GM21737 (cell line): ENCODE data around the gene GFRAL.
"Not testable (repeated sequence)": the region's sequence is repeated elsewhere in the genome, so short reads cannot be mapped to it uniquely, and the experiment has no call there.

ENCODE experiments used
- ATAC-seq: cut with Tn5 transposase; IDR thresholded peaks from one replicate; pipeline ENCODE4 v1.9.1; 2021; ENCODE audit warnings: mild to moderate bottlenecking, moderate library complexity; ENCODE audit not compliant: unreplicated experiment

GFRAL gene, protein sequence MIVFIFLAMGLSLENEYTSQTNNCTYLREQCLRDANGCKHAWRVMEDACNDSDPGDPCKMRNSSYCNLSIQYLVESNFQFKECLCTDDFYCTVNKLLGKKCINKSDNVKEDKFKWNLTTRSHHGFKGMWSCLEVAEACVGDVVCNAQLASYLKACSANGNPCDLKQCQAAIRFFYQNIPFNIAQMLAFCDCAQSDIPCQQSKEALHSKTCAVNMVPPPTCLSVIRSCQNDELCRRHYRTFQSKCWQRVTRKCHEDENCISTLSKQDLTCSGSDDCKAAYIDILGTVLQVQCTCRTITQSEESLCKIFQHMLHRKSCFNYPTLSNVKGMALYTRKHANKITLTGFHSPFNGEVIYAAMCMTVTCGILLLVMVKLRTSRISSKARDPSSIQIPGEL

GRCh38 chr6:55327169-55327568, at the start of gene GFRAL:
Gene GFRAL (plus strand): TSS chr6:55327469. CDS start chr6:55327555, 86 bp downstream.
- no peak for ATAC-seq

GRCh38 chr6:55277646-55278045, 49.6 kb upstream of the GFRAL start:
- no peak for ATAC-seq

GRCh38 chr6:55281215-55281614, 46.1 kb upstream of the GFRAL start:
- no peak for ATAC-seq

DNA sequence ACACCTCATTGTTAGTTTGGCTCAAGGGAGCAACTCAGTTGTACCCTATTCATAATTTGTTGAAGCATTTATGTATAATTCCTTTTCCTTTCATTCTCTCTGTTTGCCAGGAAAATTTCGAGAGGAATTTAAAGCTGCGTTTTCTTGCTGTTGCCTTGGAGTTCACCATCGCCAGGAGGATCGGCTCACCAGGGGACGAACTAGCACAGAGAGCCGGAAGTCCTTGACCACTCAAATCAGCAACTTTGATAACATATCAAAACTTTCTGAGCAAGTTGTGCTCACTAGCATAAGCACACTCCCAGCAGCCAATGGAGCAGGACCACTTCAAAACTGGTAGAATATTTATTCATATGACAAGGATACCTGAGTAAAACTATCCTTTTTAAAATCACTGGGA, 45.2 kb upstream of the GFRAL start:
- no peak for ATAC-seq

DNA sequence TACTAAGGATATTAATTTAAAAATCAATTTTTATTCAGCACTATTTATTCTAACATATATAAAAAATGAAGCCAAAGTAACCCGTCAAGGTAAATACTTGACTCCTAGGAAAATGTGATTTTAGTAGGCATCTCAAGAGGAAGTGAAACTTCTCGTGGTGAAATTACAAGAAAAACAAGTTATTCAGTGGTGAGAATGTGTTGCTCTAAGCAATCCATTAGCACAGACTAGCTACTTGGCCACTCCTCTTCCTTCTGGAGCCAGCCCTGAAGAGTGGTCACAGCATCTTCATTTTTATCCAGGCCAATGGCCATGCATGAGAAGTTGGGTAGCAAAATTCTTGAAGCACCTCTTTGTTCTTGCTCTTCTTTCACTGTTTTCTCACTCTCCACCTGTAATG, 40.4 kb upstream of the GFRAL start:
- no peak for ATAC-seq

- ATAC-seq, result no peak
These were observed 36.5 kb upstream of the GFRAL start for GRCh38 chr6:55290736-55291135.

DNA sequence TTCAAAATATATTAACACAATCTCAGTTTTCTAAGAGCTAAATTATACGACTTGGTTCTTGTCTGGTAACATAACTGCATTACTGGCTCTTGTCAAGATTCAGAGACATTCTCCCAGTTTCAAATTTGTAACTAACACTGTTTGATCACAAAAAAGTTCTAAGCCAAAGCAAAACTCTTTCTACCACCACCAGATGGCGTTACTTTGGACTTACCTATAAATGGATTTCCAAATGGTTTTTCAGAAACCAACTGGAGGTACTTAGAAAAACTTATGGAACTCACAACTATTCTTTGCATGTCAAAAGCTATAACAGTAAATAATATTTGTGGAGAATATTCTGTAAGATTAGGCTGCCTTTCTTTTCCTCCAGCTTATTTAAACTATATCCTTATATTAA, 34.2 kb upstream of the GFRAL start:
- no peak for ATAC-seq

- not testable (repeated sequence) for ATAC-seq
These were observed 30.1 kb upstream of the GFRAL start for GRCh38 chr6:55297214-55297613.

DNA sequence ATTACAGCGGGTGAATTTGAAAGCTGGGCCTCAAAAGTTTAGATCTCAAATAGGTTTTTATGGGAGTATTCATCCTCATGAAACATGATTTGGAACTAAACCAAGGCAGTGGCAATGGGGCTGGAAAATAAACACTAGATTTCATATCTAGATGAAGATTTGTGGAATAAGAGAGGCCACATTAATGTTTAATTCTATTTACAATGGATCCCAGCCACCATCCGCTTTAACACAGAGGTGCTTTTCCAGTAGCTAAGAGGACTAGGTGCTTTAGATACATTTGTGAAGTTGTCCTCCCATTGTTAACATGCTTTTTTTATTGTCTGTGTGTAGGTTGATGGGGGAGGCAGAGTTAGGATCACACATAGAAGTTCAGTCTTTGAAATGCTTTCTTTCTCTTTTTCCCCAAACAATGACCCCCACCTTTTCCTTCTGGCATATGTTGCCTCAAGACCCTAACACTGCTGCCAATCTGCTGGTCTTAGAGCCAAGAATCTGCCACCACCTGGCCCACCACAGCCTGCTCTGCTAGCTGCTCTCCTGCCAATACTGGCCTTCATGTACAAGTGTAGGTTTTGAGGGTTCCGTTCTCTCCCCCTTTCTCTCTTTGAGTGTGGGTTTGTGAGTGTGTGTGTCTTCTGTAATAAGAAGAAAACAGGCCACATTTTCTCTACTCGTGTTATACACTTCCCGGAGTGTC, 27.8 kb upstream of the GFRAL start:
- ATAC-seq, result no peak

GRCh38 chr6:55304747-55305146, 22.5 kb upstream of the GFRAL start:
- ATAC-seq, result no peak

DNA sequence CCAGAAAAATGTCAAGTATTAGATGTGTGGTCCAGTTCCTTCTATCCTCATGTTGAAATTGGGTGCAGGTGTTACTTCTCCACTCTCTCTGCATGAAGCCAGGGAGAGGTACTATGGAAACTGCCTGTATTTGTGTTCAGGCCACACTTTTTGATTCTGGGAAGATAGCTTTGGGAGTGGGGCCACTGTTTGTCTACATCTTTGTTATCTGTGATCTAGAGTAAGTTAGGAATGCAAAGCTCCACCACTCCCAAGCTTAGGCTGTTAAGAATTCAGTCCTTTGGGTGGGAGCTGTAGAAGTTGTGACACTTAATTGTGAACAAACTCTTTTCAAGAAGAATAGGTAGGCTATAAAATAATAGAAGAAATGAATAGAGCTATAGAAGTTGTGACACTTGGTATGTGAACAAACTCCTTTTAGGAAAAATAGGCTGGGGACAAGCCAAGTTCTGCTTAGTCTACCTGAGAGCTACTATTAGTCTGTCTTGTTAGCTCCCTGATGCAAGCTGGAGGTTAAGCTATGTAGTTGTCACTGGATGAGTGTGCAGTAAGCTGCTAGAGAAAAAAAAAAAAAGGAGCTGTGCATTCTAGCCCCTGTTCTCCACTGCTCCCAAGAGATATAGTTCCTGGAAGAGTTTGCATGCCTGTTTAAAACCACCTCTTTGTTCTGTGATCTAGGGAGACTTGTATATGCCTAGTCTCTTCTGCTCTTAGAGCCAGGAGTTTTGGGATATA, 7.1 kb upstream of the GFRAL start:
- no peak for ATAC-seq

DNA sequence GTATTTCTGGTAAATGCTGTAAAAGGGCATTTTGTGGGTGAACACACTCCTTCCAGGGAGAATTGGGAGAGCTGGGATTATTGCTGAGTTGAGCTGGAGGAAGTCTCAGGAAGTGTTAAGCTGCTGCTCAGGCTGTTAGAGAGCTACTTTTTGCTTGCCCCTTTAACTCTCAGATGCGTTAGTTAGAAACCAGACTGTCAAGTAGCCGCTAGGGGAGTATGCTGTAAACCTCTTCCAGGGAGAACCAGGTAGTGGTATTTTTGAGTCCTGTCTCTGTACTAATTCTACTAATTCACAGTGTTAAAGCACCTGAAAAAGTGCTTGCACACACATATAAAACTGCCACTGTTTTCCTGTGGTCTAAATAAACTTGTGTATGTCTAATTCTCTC, 6.6 kb upstream of the GFRAL start:
- no peak for ATAC-seq

DNA sequence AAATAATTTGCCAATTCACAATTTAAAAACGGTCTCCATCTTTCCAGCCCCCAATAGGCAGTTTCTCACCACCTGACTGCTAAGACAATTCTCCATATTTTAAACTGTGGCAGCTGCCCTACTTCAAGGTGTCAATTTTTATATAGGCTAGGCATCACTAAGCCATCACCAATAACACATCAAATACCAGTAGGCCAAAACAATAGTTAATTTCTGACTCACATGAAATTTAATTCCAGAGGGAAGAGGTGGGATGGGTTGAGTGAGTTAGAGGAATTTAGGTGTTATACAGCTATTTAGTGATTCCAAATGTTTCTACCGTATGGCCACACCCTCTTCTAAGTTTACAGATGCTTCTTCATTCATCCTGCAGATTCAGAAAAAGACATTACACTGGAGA, 49.9 kb downstream of the GFRAL start:
- no peak for ATAC-seq

GRCh38 chr6:55379471-55379870, 52.2 kb downstream of the GFRAL start:
- no peak for ATAC-seq

GRCh38 chr6:55379895-55380294, 52.6 kb downstream of the GFRAL start:
- ATAC-seq, result no peak

GRCh38 chr6:55388211-55388610, 60.9 kb downstream of the GFRAL start:
- ATAC-seq, result no peak

DNA sequence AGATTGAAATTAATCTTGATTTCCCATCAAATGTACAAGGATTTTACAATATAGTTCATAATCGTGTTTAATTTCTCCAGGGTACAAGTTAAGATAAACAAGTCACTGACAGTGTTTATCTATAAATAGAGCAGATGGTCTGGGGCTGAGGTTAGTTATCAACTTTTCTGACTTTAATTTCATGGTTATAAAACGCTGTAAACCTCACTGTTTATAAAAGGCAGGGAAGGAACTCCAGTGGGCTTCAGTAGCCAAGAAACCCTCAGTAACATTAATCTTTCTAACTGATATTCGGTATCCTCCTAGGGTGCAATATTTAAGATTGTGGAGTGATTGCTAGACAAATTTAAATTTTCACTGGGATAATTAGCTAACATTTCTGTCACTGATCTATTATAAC, 68.6 kb downstream of the GFRAL start:
- ATAC-seq, result no peak

DNA sequence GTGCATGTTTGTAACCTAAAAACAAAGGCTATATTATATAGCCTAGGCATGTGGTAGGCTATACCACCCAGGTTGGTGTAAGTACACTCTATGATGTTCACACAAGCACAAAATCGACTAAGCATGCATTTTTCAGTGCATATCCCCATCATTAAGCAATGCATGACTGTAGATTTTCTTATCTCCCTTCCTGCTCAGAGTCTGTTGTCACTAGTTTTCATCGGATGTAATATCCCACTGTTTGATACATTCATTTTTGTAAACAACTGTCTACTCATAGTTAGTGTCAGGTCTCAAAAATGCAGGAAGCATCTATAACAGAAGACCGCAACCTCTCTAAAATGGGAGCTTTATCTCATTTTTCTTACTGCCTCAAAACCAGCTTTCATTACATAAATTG, 70.7 kb downstream of the GFRAL start:
- no peak for ATAC-seq

GRCh38 chr6:55399351-55399750, 72.1 kb downstream of the GFRAL start:
- ATAC-seq, result no peak

- no peak for ATAC-seq
These were observed 78.4 kb downstream of the GFRAL start for GRCh38 chr6:55405474-55406235.

DNA sequence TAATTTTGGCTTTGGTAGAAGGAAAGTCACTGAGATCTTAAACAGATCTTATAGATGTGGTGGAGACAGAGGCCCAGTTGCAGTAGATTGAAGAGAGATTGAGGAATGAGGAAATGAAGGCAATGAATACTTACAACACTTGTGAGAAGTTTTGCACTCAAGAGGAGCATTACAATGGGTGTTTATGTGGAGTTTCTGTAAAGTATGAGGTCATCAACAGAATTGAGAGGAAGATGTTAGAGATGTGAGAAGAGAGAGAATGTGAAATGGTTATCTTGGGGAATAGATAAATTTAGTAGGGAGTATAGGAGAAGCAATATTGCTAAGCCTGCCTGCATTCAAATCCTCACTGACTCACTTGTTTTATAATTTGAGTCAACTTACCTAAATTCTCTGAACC, 83.4 kb downstream of the GFRAL start:
- ATAC-seq, result no peak
